ENCODE data around the gene TRAPPC12. TPM values are rescaled to one million over a fixed set of nuclear protein-coding genes. Genes with fewer than 3 reads are reported as not detected.
"Not testable (repeated sequence)": the region's sequence is repeated elsewhere in the genome, so short reads cannot be mapped to it uniquely, and the experiment has no call there.

TRAPPC12 gene
- total RNA-seq, 2 experiments from 2014 or later, result 66.4 to 66.6 TPM

DNA sequence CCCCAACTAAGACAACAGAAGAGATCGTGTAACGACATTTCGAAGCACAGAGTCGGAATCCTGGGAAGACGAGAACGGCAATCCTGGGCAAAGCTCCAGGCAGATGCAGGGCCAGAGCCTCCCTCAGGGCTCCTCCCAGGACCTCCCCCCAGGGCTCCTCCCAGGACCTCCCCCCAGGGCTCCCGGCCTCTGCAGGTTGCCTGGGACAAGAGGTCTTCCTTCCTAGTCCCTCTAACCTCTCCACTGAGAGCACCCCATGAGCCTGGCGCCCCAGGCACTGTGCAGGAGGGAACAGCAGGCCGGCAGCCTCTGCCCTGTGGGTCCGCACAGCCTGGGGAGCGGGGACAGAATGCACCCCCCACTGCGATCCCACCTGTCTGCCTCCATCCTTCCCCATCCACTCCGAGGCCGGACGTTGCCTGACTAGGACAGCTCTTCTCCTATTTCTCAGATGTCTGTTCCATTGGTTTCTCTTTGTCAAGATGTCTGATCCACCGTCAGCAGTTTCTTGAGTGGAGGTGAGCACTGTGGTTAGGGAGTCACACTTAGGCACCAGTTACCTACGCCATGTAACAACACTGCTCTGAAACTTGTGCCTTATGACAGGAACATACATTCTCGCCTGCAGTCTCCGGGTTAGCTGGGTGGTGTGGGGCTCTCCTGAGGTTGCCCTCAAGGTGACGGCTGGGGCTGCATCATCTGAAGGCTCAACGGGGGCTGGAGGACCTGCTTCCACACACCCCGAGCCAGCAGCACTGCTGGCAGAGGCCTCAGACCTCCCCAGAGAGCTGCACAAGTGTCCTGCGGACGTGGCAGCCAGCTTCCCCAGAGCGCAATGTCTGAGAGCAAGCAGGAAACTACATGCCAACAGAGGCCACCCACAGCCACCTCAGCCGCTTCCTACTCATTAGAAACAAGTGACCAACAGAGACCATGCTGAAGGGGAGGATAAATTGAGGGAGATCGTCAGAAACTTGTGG, 111.0 kb downstream of the TRAPPC12 start:
- CTCF ChIA-PET, result no interaction called here

DNA sequence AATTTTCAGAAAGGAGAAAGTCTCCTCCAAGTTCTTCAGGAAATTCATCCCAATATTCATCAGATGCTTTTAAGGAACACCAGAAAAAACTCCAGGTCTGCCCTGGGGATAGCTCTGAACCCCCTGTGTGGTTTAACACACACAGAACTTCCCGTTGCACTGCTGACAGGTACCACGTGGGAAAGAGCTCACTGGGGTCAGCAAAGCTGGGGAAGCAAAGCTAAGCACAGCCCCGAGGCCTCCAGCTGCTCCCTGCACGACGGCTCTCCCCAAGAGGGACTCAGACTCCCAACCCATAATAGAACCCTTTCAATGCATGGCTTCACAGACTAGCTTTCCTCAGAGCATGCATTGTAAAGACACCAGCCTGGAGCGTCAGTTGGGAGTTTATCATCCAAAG, 111.8 kb downstream of the TRAPPC12 start:
- ChIA-PET POLR2A (no interaction called here), CTCF (no interaction called here)

More for the DNA sequence above, 111.0 kb downstream of the TRAPPC12 start:
- POLR2A ChIA-PET, result no interaction called here

GRCh38 chr2:3491716-3492474, 112.4 kb downstream of the TRAPPC12 start:
- ChIA-PET POLR2A (no interaction called here), CTCF (no interaction called here)

GRCh38 chr2:3492475-3492787, 112.9 kb downstream of the TRAPPC12 start:
- POLR2A ChIA-PET, CTCF ChIA-PET: not testable (repeated sequence)

GRCh38 chr2:3492951-3493614, 113.6 kb downstream of the TRAPPC12 start:
- ChIA-PET POLR2A (no interaction called here), CTCF (interaction anchor here (0.6 kb wide), 1 partner anchor 164 kb away, joined by 3 read pairs; no protein-coding TSS in a partner anchor)

- CTCF ChIA-PET, result no interaction called here
Measured at GRCh38 chr2:3493615-3494007, 114.1 kb downstream of the TRAPPC12 start.

DNA sequence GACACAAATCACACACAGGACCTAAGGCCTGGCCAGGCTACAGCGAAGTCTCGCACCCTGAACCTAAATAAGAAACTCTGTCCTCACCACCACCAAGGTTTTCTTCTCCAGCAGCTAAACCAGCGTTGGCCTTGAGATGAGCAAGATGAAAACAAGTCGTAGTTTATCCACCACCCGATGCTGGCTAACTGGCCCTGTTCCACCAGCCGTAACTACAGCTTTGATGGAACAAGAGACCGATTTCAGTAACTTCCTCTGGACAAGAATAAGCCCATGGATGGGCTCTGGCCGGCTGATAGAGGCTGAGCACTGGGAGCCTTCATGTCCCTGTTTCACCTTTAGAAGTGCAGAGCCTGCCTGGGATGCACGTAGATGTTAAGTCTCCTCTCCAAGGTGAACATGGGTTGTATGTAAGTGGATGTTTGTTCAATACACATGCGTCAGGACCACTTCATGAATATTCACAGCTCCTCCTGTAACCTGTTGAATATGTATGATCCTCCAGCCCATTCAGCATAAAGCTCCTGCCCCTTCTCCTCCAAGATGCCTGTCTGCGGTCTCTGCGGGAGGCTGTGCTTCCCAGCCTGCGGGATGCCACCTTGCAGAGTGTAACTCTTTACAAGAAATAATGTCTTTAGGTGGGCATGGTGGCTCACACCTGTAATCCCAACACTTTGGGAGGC, 115.6 kb downstream of the TRAPPC12 start:
- ChIA-PET POLR2A (no interaction called here), CTCF (no interaction called here)

More at GRCh38 chr2:3493615-3494007, 114.1 kb downstream of the TRAPPC12 start:
- POLR2A ChIA-PET, result no interaction called here

GRCh38 chr2:3496708-3497080, 117.2 kb downstream of the TRAPPC12 start:
- CTCF ChIA-PET, result not testable (repeated sequence)

GRCh38 chr2:3498783-3499394, 119.4 kb downstream of the TRAPPC12 start:
- CTCF ChIA-PET, result no interaction called here
- POLR2A ChIA-PET, result no interaction called here

More at GRCh38 chr2:3496708-3497080, 117.2 kb downstream of the TRAPPC12 start:
- POLR2A ChIA-PET, result not testable (repeated sequence)

- ChIA-PET CTCF (no interaction called here), POLR2A (no interaction called here)
Measured at GRCh38 chr2:3500326-3500899, 120.9 kb downstream of the TRAPPC12 start.

- CTCF ChIA-PET, result no interaction called here
- POLR2A ChIA-PET, result no interaction called here
Measured at GRCh38 chr2:3503046-3503445, 123.6 kb downstream of the TRAPPC12 start.

DNA sequence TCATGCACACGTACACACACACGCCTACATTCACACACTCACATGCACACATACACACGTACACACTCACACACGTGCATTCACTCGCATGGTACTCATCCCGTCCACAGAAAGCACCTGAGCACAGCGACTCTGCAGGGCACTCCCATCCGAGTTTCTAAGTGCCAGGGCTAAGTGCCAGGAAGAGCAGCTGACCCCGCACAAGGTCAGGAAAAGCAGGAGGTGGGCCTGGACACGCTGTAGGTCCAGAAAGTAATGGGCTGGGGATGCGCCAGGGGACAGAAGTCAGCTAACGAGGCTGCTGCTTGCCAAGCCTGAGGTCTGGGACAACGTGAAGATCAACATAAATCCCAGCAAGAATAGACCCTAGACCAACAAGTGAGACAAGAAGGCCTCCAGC, 124.0 kb downstream of the TRAPPC12 start:
- ChIA-PET CTCF (no interaction called here), POLR2A (no interaction called here)

DNA sequence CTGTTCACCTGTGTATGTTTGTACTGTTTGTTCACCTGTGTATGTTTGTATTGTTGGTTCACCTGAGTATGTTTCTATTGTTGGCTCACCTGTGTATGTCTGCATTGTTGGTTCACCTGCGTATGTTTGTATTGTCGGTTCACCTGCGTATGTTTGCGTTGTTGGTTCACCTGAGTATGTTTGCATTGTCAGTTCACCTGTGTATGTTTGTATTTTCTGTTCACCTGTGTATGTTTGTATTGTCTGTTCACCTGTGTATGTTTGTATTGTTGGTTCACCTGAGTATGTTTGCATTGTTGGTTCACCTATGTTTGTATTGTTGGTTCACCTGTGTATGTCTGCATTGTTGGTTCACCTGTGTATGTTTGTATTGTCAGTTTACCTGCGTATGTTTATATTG, 125.2 kb downstream of the TRAPPC12 start:
- CTCF ChIA-PET, result no interaction called here
- POLR2A ChIA-PET, result no interaction called here

GRCh38 chr2:3505771-3506170, 126.3 kb downstream of the TRAPPC12 start:
- ChIA-PET CTCF (no interaction called here), POLR2A (no interaction called here)

GRCh38 chr2:3512086-3512485, 132.6 kb downstream of the TRAPPC12 start:
- ChIA-PET POLR2A (no interaction called here), CTCF (no interaction called here)

GRCh38 chr2:3513026-3513810, 133.7 kb downstream of the TRAPPC12 start:
- POLR2A ChIA-PET, result no interaction called here

GRCh38 chr2:3515438-3515837, 135.9 kb downstream of the TRAPPC12 start:
- CTCF ChIA-PET, POLR2A ChIA-PET: not testable (repeated sequence)

More at GRCh38 chr2:3513026-3513810, 133.7 kb downstream of the TRAPPC12 start:
- CTCF ChIA-PET, result no interaction called here

GRCh38 chr2:3516831-3517230, 137.3 kb downstream of the TRAPPC12 start:
- ChIA-PET POLR2A (no interaction called here), CTCF (interaction anchor here (1.0 kb wide), 1 partner anchor 134 kb away, joined by 3 read pairs; no protein-coding TSS in a partner anchor)

Measured in activated CD8-positive, alpha-beta memory T cell treated with anti-CD3 and anti-CD28 coated beads for 36 hours (primary cell).